ENCODE results near the gene EPYC.

Gene EPYC

GRCh38 chr12:90954428-90954827, 50.3 kb downstream of the EPYC start:
- no peak for DNase-seq

GRCh38 chr12:90953956-90954421, 50.8 kb downstream of the EPYC start:
- no peak for DNase-seq

DNA sequence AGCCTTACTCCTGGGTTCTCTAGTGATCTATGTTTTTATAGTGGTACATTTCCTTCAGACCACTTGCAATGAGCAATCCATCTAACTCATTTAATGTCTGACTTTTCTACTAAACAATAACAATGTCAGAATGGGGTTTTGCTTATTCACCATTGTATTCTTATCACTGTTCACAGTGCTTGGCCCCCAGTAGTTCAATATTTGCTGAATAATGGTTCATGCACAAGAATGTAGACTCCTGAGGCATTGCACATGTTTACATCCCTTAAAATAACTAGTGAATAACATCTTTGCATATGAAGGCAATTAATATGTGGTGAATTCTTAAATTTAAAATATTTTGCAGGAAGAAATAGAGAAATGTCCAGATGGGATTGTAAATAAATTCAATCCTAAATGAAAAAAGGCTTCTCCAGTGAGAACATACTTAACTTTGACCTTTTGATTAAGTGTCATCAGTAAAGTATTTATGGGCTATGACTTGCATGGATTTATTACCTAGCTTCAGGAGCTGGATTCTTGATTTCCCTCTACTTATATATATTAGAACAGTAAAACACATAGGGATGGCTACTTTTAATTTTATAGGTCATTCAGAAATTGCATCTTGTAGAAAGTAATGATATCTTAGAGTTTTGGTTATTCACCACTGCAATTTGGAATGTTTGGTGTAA, 53.2 kb downstream of the EPYC start:
- DNase-seq: no peak

DNA sequence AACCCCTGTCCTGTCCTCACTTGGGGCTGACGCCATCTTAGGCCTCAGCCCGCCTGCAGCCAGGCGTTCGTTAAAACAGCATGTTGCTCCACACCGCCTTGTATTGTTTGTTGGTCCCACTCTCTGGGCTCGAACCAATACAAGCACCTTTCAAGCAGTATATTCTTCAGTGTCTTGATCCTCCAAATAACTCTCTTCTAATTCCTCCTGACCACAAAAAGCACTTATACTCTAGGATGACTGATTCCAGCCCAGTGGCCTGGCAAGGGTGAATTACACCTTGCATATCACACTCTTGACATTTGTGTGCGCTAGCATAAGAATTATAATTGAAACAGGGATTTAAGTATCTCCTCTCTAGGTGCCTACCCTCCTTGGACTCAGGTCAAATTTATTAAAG, 56.9 kb downstream of the EPYC start:
- DNase-seq: no peak

DNA sequence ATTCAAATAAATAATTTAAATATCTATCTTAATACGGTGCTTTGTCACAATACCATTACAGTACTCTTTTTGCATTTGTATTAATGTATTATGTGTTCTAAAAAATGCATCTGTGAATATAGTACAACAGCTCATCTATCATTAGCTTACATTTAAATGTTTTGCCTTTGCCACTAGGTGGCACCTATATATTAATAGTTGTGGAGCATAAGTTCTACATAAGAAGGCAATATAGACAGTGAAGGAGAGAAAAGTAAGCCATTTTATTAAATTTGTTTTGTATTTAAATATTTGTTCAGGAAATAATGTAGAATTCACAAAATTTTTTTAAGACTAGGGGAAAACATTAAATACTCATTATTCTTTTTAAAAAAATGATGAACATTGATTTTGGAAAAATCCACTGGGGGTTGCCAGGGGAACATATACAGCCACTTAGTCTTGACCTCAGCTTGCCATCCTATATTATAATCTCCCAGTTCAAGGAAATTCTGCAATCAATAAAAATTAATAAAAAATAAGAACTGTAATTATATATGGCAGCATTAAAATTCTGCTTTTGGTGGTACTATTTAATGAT, 59.6 kb downstream of the EPYC start:
- no peak for DNase-seq

- no peak for DNase-seq
Measured at GRCh38 chr12:90943255-90943654, 61.5 kb downstream of the EPYC start.

DNA sequence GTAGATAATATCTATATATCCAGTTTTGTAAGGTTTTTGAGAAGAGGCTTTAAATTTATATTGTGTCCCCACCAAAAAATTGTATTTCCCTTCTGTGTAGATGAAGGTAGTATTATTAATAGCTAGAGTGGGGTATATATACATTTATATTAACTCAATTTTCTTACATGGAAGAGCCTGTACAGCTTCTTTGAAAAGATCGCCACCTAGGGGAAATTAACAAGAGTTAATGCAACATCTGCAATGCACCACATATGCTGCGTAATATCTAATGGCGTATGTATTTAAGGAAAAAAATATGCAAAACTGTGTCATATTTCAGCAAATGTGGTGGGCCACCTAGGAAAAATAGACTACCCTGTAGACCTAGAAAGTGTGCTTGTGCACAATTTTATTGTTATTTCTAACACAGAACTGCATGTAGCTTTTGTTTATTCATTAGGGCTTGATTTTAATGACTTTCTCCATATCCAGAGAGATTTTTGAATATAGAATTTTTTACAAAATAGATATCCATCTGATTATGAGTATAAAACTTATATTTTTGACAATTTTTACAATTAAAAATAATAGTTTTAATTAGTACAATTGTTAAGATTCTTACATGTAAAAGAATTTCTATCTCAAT, 63.8 kb downstream of the EPYC start:
- DNase-seq: no peak

DNA sequence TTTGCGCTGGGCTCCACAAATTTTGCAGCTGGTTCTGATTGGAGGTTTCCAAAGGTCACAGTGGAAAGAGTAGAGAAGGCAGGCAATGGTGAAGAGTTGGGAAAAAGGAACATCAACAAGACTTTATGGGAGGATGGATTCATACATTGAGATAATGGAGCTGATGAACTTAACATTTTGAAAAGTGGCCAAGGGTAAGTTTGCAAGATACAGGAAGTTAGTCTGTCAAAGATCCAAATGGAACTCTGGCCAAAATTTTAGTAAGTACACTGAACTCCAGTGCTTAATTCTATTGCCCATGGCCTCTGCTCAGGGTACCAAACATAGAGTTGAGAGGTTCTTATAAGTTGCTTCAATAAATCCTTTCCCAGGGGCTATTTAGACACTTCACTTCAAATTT, 65.4 kb downstream of the EPYC start:
- DNase-seq: no peak

- no peak for DNase-seq
Measured at GRCh38 chr12:90938451-90938850, 66.3 kb downstream of the EPYC start.

DNA sequence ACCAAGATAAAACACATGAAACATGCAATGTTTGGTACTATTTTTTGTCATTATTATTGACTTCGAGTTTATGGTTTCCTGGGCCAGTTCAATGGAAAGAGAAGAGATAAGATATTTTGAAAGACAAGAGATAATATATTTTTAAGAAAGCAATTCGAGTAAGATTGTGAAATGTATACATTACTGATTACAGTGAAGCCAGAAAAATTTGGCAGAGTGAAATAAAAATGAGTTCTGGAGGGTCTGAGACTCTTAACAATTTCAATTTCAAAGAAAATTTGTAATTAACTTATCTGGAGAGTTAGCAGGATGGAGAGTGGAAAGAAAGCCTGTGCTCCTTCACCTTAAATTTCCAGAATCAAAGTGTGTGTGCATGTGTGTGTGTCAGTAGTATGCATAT, 67.1 kb downstream of the EPYC start:
- no peak for DNase-seq

DNA sequence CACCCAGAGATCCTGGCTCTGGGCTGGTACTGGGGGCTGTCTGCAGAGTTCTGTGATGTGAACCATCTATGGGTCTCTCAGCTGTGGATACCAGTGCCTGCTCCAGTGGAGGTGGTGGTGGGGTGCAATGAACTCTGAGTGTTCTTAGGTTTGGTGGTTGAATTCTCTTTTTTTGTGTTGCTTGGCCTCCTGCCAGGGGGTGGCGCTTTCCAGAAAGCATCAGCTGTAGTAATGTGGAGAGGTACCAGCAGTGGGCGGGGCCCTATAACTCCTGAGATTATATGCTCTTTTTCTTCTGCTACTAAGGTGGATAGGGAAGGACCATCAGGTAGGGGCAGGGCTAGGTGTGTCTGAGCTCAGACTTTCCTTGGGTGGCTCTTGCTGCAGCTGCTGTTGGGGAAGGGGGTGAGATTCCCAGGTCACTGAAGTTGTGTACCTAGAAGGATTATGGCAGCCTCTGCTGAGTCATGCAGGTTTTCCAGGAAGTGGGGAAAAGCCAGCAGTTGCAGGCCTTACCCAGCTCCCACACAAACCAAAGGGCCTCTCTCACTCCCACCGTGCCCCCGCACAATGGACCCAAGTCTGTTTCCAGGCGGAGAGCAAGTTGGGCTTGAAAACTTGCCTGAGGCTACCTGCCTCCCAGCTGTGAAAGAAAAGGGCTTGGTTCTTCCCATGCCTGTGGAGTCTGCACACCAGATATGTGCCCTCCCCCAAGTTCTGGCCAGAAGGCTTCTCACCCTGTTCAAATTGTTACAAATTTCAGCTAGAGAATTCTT, 68.4 kb downstream of the EPYC start:
- DNase-seq: no peak

- DNase-seq: no peak
Measured at GRCh38 chr12:90925562-90925961, 79.2 kb downstream of the EPYC start.

- DNase-seq: no peak
Measured at GRCh38 chr12:90924406-90924805, 80.4 kb downstream of the EPYC start.

DNA sequence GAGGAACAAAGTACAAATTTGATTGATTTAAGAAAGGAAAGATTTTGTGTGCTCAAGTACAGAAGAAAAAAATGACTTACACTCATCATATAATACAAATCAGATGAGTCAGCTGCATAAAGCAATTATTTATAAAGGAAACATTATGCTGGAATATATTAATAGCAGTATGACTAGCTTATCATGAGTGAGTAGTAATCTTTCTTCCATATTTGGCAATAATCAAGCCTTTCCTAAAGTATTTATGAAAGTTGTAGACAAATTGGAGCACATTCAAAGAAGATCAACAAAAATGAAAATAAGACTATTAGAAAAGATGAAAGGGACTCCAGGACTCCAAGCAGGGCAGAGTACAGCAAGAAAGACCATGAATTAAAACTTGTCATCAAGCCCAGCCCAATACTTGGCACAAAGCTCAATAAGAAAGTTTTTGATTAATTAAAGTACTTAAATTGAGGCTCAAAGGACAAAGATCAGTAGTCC, 82.6 kb downstream of the EPYC start:
- no peak for DNase-seq

- no peak for DNase-seq
Measured at GRCh38 chr12:90921536-90921935, 83.2 kb downstream of the EPYC start.

- DNase-seq: no peak
Measured at GRCh38 chr12:90920222-90920621, 84.5 kb downstream of the EPYC start.

DNA sequence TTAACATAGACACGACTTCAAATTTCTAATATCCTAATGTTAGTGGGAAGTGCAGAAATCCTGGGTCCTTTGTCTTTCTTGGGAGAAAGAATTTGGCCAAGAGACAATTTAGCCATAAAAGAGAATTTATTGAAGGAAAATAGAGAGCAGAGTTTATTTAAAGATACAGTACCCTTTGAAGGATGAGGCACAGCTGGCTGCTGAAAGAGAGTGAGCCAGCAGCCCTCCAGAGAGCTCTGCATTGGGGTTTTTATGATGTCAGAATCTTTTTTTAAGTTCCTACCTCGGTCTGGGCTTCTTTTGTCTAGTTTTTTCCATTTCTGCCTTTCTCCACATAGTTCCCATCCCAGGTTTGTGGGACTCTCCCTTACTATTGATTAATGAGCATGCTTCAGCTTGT, 87.3 kb downstream of the EPYC start:
- no peak for DNase-seq

GRCh38 chr12:90916516-90916915, 88.3 kb downstream of the EPYC start:
- DNase-seq: no peak

- no peak for DNase-seq
Measured at GRCh38 chr12:90915353-90915752, 89.4 kb downstream of the EPYC start.

Data from stimulated activated naive CD4-positive, alpha-beta T cell treated with Interleukin-2 at 50 U/mL for 16 hours (primary cell).